Measurements from ENCODE around the gene TOGARAM2.

- TF ChIP-seq CTCF (IDR thresholded peaks at IDR 0.05; ENCODE audit: low read depth, low read length) (no peak), EZH2phosphoT487 (IDR thresholded peaks at IDR 0.05; ENCODE audit: low read depth) (no peak)
Observed at GRCh38 chr2:29050591-29050990, 69.5 kb downstream of the TOGARAM2 start.

All from OCI-LY3 (cell line).